GM19239 (cell line): Measurements from ENCODE around the gene PDGFD.

Experiments
- DNase-seq: peaks from one replicate; pipeline ENCODE4 v3.0.0; 2011; ENCODE audit warnings: low spot score; ENCODE audit not compliant: insufficient read length
- FAIRE-seq: peaks from 2 replicates; lab custom pipeline; 2011; peaks lifted over from hg19 to GRCh38; lab: Jason Lieb, UNC

PDGFD gene

DNA sequence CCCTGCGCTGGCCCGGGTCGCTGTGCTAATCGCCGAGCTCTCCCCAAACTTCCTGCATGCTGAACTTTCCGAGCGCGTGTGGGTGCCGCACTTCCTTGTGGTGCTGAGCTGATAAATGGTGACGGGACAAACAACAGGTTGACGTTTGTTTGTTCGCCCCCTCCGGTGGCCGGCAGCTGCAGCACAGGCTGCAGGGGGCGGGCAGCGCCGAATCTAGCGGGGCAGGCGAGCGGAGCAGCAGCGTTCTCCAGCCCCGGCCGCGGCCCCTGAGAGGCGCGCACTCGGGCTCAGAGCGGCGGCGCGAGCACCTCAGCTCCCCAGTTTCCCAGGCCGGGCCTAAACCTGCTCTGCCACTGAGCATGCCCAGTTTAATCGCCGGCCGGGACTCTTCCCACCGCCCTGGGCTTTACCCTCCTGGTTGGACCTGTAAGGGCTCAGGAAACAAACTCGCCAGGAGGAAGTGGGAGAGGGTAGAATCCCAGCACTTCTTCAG lies at the start of gene PDGFD:
PDGFD (minus strand) TSS at position 120 of the 493 bp plus-strand sequence.
- FAIRE-seq (peak; percentile 85), DNase-seq (peak; percentile 39)

GRCh38 chr11:104206936-104207335 lies 43.0 kb upstream of the PDGFD start:
- FAIRE-seq: no peak

DNA sequence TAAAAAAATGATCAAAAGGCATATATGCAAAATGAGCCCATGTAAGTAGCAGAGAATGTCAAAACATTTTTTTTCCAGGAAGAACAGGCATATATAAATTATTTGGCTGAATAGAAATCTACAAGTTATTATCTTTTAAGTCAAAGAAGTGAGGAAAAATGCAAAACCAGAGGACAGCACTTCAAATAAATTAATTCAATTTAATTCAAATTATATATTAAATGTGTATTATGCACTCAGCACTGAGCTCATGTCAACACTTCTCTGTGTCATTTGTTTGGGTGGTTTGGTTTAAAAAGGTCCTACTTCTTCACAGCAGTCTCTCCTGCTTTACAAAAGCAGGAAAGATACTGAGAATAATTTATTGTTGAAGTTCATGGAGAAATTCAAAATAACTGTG lies 41.9 kb upstream of the PDGFD start:
- DNase-seq: no peak
- no peak for FAIRE-seq

More at GRCh38 chr11:104206936-104207335, 43.0 kb upstream of the PDGFD start:
- DNase-seq: no peak

- FAIRE-seq (no peak), DNase-seq (no peak)
Observed at GRCh38 chr11:104200688-104201087, 36.7 kb upstream of the PDGFD start.

DNA sequence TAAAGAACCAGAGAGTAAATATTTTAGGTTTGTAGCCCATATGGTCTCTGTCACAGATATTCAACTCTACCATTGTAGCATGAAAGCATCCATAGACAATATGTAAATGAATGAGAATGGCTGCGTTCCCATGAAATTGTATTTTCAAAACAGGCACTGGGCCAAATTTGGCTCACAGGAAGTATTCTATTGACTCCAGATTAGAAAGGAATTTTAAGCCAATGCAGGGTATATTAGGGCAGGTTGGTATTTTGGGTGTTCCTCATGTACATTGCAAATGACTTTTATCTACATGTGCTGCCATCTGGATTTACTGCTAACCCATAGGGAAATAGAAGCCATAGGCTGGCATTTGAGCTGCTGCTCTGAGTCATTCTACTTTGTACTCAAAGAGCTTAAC lies 35.1 kb upstream of the PDGFD start:
- FAIRE-seq (no peak), DNase-seq (no peak)

GRCh38 chr11:104198576-104198975 lies 34.6 kb upstream of the PDGFD start:
- no peak for FAIRE-seq

DNA sequence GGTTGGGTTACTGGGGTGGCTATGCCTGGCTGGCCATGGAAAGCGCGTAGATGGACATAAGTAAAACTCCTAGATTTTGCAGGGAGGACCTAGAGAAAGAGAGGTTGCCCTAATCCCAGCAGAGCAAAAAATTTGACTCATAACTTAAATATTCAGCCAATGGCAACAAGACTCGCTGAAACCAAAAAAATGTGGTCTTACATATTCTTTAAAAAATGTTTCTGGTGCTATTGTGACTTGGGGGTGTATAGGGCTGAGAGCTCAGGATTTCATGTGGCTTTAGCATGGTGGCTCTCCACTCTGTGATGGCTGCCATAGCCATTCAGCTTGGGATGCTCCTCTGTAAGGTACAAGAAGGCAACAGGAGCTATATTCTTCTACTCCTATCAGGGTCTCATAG lies 27.2 kb upstream of the PDGFD start:
- no peak for DNase-seq

More at GRCh38 chr11:104198576-104198975, 34.6 kb upstream of the PDGFD start:
- DNase-seq: no peak

DNA sequence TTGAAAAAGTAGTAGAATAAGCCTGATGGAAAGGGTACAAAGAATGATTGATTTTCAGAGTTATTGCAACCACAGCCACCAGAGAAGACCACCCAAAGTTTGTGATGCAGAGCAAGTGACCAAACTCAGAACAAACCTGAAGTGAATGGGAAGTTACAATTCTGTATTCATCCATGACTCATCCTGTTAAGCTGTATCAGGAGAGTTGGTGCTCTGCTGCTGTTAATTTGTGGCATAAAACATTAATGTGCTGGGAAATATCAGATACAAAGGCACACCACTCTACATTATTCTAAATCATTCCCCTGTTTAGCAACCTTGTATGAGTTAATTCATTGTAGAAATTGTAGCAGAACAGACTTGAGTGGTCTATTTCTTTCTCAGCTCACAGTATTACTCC lies 19.6 kb upstream of the PDGFD start:
- no peak for FAIRE-seq

More for the DNA sequence above, 27.2 kb upstream of the PDGFD start:
- FAIRE-seq: no peak

DNA sequence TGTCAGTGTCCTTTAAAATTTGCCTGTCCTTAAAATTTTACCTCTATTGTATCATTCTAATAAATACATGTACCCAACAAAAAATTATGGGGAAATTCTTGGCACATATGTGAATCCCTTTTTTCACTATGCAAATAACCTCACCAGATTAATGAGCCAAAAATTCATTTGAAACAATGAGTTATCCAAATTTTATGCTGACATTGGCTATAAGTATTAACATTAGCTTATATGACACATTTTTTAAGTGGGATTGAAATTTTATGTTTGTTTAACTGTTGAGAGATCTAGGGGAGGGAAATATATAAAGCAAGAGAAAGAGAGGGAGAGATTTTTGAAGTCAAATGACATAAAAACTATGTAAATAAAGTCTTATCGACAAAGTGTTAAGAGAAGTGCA lies 11.8 kb upstream of the PDGFD start:
- DNase-seq (no peak), FAIRE-seq (no peak)

More for the DNA sequence above, 19.6 kb upstream of the PDGFD start:
- no peak for DNase-seq

DNA sequence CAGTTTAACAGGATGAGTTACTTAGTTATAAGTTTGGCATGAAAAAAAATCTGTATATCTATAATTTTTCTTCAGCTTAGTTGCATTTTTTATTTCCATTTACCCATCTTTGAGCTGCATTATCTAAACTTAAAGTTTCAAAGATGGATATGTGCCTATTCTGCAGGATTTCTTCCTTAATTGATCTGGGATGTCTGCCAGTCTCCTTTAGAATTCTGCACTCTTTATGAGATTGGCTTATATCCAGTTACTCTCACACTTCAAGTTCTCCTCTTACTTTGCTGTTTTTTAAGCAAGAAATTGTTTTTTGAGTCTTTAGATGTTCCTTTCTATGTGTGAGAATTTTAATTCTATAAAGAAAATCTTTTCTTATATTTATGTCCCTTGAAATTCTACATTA lies 5.1 kb upstream of the PDGFD start:
- FAIRE-seq (no peak), DNase-seq (no peak)

DNA sequence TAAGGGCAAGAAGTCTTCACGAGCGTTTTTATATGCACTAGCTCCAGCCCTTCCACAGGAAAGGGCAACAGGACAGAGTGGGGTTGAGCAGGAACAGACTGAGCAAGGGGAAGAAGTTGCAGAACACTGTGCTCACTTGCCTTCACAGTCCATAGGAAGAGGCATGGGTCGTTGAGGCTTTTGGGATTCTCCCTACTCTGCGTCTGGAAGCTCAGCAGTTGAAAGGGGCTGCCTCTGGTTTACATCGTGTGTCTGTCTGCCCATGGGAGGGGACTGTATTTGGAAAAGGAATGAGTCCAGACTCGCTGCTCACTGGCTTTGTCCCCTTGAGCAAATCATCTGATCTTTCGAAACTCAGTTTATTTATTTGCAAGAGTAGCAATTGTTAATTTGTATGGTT lies 1.1 kb upstream of the PDGFD start:
- no peak for FAIRE-seq
- no peak for DNase-seq

GRCh38 chr11:104163100-104164027 lies 583 bp downstream of the PDGFD start:
- FAIRE-seq (peak; percentile 37), DNase-seq (no peak)

- FAIRE-seq: no peak
- no peak for DNase-seq
Observed at GRCh38 chr11:104161751-104162450, 2.0 kb downstream of the PDGFD start.

- FAIRE-seq (no peak), DNase-seq (no peak)
Observed at GRCh38 chr11:104159356-104159755, 4.6 kb downstream of the PDGFD start.

DNA sequence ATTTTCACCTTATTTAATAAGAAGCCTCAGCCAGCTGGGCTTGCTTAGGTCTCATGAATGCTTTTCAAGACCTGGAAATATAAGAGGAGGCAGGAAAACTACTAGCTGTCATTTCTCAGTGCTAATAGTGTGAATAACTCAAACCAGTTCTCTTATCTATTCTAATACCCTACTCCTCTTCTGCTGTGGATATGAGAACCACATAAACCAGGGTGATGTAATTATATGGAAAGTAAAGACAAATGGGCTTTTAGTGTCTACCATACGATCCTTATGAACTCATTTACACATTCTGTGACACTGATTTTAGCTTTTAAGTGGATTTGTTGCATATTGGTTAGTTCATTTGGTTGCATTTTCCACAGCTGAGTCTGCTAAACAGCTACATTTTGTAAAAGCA lies 8.6 kb downstream of the PDGFD start:
- no peak for DNase-seq
- no peak for FAIRE-seq

DNA sequence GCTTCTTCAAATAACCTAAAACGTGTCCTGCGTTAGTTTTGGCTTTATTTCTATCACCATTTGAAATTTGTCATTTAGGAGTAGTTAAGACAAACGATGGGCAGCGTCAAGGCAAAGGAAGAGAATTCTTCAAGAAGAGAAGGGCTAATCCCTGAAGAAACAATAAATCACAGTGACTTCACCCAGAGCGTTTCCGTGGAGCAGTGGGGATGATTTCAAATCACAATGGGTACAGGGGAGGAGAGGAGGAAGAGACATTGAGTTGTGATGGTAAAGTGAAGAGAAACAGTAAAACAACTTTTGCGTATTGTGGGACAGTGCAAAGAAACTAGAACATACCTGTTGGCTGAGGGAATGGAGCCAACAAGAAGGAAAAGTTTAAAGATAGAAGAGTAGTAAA lies 9.7 kb downstream of the PDGFD start:
- FAIRE-seq (no peak), DNase-seq (no peak)

DNA sequence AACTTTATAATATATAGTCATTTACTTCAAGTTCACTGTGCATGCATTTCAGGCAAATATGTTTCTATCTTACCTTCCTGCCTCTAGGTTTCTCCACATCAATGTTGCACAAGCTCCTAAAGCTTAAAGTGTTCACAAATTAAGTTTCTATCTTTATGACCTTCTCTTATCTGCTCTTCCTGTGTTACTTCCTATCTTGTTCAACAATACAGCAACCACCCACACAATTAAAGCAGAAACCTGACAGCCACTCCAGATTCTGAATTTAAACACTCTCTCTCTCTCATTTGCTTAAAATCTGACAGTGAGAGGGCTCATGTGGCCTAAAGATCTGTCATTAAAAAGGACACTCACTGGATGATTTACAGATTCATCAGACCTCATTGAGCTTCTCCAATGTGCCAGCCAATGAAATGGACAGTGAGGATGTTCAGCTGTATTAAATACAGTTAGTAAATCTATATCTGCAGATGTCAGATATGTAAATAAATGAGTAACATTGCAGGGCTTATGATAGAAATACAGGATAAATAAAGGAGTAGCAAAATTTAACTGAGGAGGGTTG lies 10.9 kb downstream of the PDGFD start:
- FAIRE-seq (no peak), DNase-seq (no peak)

GRCh38 chr11:104151404-104152204 lies 12.3 kb downstream of the PDGFD start:
- FAIRE-seq: peak; percentile 86
- DNase-seq: no peak

DNA sequence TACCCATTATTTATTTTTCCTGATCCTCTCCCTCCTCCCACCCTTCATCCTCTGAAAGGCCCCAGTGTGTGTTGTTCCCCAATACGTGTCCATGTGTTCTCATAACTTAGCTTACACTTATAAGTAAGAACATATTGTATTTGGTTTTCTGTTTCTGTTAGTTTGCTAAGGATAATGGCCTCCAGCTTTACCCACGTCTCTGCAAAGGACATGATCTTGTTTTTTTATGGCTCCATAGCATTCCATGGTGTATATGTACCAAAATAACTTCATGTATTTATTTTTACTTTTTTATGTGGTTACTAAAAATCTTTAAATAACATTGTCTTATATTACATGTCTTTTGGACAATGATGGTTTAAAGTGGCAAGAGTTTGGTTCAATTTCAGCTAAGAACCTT lies 15.2 kb downstream of the PDGFD start:
- DNase-seq (no peak), FAIRE-seq (no peak)

- FAIRE-seq: no peak
- no peak for DNase-seq
Observed at GRCh38 chr11:104148074-104148473, 15.9 kb downstream of the PDGFD start.
